Sigmoid colon (tissue), 4 donors: Measurements from ENCODE around the gene FAM221A.

Experiments used
- CTCF ChIP-seq, 4 experiments: fragments of 450-650 bp in 3 of 4; fragments of 200-600 bp in 1 of 4; IDR thresholded peaks; one replicate each; pipeline ENCODE4 v1.5.1; 2016 to 2019; ENCODE audit warnings: antibody characterized with exemption in 4 of 4, mild to moderate bottlenecking in 3 of 4, moderate library complexity in 2 of 4
- EP300 ChIP-seq, 4 donors: sonication (generic); formaldehyde crosslinking; IDR thresholded peaks; one replicate each; pipeline ENCODE4 v1.6.1; 2017; ENCODE audit warnings: antibody characterized with exemption in 4 of 4
- POLR2A ChIP-seq, 2 donors: fragments of 450-650 bp; IDR thresholded peaks; one replicate each; pipeline ENCODE4 v1.6.1; 2016; ENCODE audit warnings: antibody characterized with exemption in 2 of 2, mild to moderate bottlenecking in 2 of 2, moderate library complexity in 2 of 2
- POLR2AphosphoS5 ChIP-seq, 4 donors: sonication (generic); formaldehyde crosslinking; IDR thresholded peaks; one replicate each; pipeline ENCODE4 v1.6.1; 2017; ENCODE audit warnings: antibody characterized with exemption in 4 of 4

GRCh38 chr7:23658831-23659427 is 21.1 kb upstream of the FAM221A start:
- TF ChIP-seq POLR2A (IDR thresholded peaks at IDR 0.05) (no peak), CTCF (IDR thresholded peaks at IDR 0.05) (no peak), POLR2AphosphoS5 (IDR thresholded peaks at IDR 0.05) (no peak), EP300 (IDR thresholded peaks at IDR 0.05) (no peak)
